ENCODE data around the gene PDE8A. TPM values are rescaled to one million over a fixed set of nuclear protein-coding genes. Genes with fewer than 3 reads are reported as not detected.

PDE8A gene
- total and polyA plus RNA-seq, 2 donors (not counting 3 experiments of a cell fraction or from before 2014, with no cell fraction given), result 21.3 to 45.7 TPM

DNA sequence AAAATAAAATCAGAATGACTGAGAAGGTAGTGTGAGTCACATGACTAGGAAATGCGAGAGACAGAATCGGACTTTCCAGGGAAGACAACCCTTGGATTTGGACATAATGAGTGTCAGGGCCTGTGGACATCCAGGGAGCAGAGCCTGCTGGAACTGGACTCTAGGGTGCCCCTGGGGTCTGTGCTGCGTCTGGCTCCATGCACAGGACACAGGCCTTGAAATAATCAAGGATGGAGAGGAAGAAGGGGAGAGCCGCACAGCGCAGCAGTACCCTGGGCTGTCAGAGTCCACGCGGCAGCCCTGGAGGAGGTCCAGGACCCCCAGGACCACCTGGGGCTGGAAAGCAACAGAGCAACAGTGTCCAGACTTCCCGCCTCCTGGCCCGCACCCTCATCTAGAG, 173.7 kb downstream of the PDE8A start:
- H2AFZ ChIP-seq (ENCODE audit: low read depth, low read length), result no peak overlapping the region
- CTCF ChIA-PET, result interaction anchor here (1.0 to 1.1 kb wide), 3 partner anchors 13 to 200 kb away, joined by 3 to 9 read pairs (median 4); no protein-coding TSS in a partner anchor
- no peaks in the 10 kb centered on the region for H3K4me1 ChIP-seq (ENCODE audit: control insufficient read depth, extremely low read depth, insufficient read depth, low read length)
- intact Hi-C loops (cut with micrococcal nuclease), result no loop called here
- FAIRE-seq (no peak), DNase-seq (ENCODE audit: low read depth, low spot score) (no peak)
- H4K20me1 ChIP-seq (replicated peaks; ENCODE audit: control insufficient read depth, extremely low read depth, insufficient read depth, low read length), result no peaks in the 10 kb centered on the region
- no peak overlapping the region for H3K9ac ChIP-seq (replicated peaks; ENCODE audit: extremely low read depth, insufficient read depth, low read length)
- H3K36me3 ChIP-seq (ENCODE audit: control insufficient read depth in 2 of 2, extremely low read depth in 1 of 2, insufficient read depth in 2 of 2, low read length in 2 of 2), result no peaks in the 10 kb centered on the region
- H3K27ac ChIP-seq (ENCODE audit: insufficient read depth, low read depth, low read length), result no peak overlapping the region
- H3K4me3 ChIP-seq (replicated peaks in 1 of 3; ENCODE audit: insufficient read depth in 1 of 3, low read depth in 1 of 3, low read length in 3 of 3), result no peak overlapping the region
- no TSS peak for BruUV-seq (replicated peaks)
- no peaks in the 10 kb centered on the region for H3K9me3 ChIP-seq (replicated peaks; ENCODE audit: control insufficient read depth, insufficient read depth, low read length)
- H3K27me3 ChIP-seq (ENCODE audit: control insufficient read depth in 2 of 2, insufficient read depth in 2 of 2, low read length in 2 of 2), result peaks cover 0 to 3% of the 10 kb centered on the region in 2 experiments
- H3K79me2 ChIP-seq (ENCODE audit: control insufficient read depth, insufficient read depth, low read length), result no peaks in the 10 kb centered on the region
- no peak overlapping the region for H3K4me2 ChIP-seq (ENCODE audit: insufficient read depth, low read length)
- TF ChIP-seq POLR2A (IDR thresholded peaks at IDR 0.05; ENCODE audit: low read depth, low read length), result no peak
- TF ChIP-seq, protein P1, sequence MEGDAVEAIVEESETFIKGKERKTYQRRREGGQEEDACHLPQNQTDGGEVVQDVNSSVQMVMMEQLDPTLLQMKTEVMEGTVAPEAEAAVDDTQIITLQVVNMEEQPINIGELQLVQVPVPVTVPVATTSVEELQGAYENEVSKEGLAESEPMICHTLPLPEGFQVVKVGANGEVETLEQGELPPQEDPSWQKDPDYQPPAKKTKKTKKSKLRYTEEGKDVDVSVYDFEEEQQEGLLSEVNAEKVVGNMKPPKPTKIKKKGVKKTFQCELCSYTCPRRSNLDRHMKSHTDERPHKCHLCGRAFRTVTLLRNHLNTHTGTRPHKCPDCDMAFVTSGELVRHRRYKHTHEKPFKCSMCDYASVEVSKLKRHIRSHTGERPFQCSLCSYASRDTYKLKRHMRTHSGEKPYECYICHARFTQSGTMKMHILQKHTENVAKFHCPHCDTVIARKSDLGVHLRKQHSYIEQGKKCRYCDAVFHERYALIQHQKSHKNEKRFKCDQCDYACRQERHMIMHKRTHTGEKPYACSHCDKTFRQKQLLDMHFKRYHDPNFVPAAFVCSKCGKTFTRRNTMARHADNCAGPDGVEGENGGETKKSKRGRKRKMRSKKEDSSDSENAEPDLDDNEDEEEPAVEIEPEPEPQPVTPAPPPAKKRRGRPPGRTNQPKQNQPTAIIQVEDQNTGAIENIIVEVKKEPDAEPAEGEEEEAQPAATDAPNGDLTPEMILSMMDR (IDR thresholded peaks at IDR 0.05; ENCODE audit: extremely low read depth in 1 of 2, insufficient read depth in 1 of 2, low read depth in 1 of 2, low read length in 2 of 2), result no peak
- TF ChIP-seq JUN (IDR thresholded peaks at IDR 0.05; ENCODE audit: borderline replicate concordance, insufficient read depth, insufficient read length, low read depth), result no peak
- TF ChIP-seq MYC (IDR thresholded peaks at IDR 0.05; ENCODE audit: low read depth, low read length), result no peak
- TF ChIP-seq GATA2 (IDR thresholded peaks at IDR 0.05; ENCODE audit: insufficient read depth, insufficient read length, low read depth, low read length), result no peak
- TF ChIP-seq POLR2AphosphoS5 (IDR thresholded peaks at IDR 0.05; ENCODE audit: insufficient read depth, low read depth, low read length), result no peak
- TF ChIP-seq, protein P2, sequence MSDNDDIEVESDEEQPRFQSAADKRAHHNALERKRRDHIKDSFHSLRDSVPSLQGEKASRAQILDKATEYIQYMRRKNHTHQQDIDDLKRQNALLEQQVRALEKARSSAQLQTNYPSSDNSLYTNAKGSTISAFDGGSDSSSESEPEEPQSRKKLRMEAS (IDR thresholded peaks at IDR 0.05; ENCODE audit: insufficient read depth, insufficient read length), result no peak
- no peak for TF ChIP-seq EZH2 (IDR thresholded peaks at IDR 0.05; ENCODE audit: borderline replicate concordance, low read depth, low read length, severe bottlenecking)
- TF ChIP-seq FOS (IDR thresholded peaks at IDR 0.05; ENCODE audit: borderline replicate concordance, insufficient read depth, low read length), result no peak
- POLR2A ChIA-PET, result no interaction called here
- dilution Hi-C loops (cut with MboI; ENCODE audit: extremely low pct_ligation_motif_present, low sequenced_read_pairs), result no loop called here
- H3K9me1 ChIP-seq (replicated peaks; ENCODE audit: control insufficient read depth, extremely low read depth, insufficient read depth, low read length), result no peaks in the 10 kb centered on the region
